Heart left ventricle (tissue), 16 donors: ENCODE data around the gene GRHL1. TPM values are rescaled to one million over a fixed set of nuclear protein-coding genes. Genes with fewer than 3 reads are reported as not detected.
A peak's percentile ranks its signal among the peaks of the same experiment; 100 is the strongest.

Experiments
- ATAC-seq, 4 donors: fragments of 200-7000 bp; cut with Tn5 transposase; one replicate each; pipeline ENCODE4 v1.9.1; 2020 to 2022; ENCODE audit warnings: moderate library complexity in 4 of 4, mild to moderate bottlenecking in 3 of 4, moderate number of reproducible peaks in 1 of 4
- DNase-seq, 5 donors: peaks; one replicate each; pipeline ENCODE4 v3.0.0-alpha.2; 2020
- H3K27ac ChIP-seq, 12 donors: fragments of 200-600 bp; sonication (generic) in 4 of 12; one replicate each; pipeline versions ENCODE4 v1.5.0 to v1.8.0; 2016 to 2022; ENCODE audit warnings: mild to moderate bottlenecking in 2 of 12
- H3K27me3 ChIP-seq, 9 donors: fragments of 200-600 bp; sonication (generic) in 2 of 9; one replicate each; pipeline versions ENCODE4 v1.5.1 to v1.8.0; 2016 to 2022; ENCODE audit warnings: mild to moderate bottlenecking in 3 of 9
- H3K36me3 ChIP-seq, 9 donors: fragments of 200-600 bp; sonication (generic) in 2 of 9; one replicate each; pipeline versions ENCODE4 v1.5.0 to v1.8.0; 2018 to 2022; ENCODE audit warnings: mild to moderate bottlenecking in 2 of 9
- H3K4me1 ChIP-seq, 12 donors: fragments of 200-600 bp; sonication (generic) in 4 of 12; one replicate each; pipeline versions ENCODE4 v1.5.0 to v1.8.0; 2016 to 2022; ENCODE audit warnings: mild to moderate bottlenecking in 3 of 12
- H3K4me3 ChIP-seq, 12 donors: fragments of 200-600 bp; sonication (generic) in 4 of 12; one replicate each; pipeline versions ENCODE4 v1.5.0 to v1.8.0; 2017 to 2022; ENCODE audit warnings: mild to moderate bottlenecking in 9 of 12, moderate library complexity in 4 of 12
- H3K9me3 ChIP-seq, 12 donors: fragments of 200-600 bp; sonication (generic) in 4 of 12; one replicate each; pipeline versions ENCODE4 v1.5.0 to v1.8.0; 2016 to 2022; ENCODE audit warnings: mild to moderate bottlenecking in 1 of 12
- CTCF ChIP-seq, 12 donors: fragments of 200-600 bp; sonication (generic) in 4 of 12; IDR thresholded peaks; one replicate each; pipeline versions ENCODE4 v1.5.0 to v1.8.0; 2018 to 2022; ENCODE audit warnings: antibody characterized with exemption in 12 of 12, mild to moderate bottlenecking in 5 of 12
- POLR2A ChIP-seq, 2 donors: fragments of 450-650 bp; IDR thresholded peaks; one replicate each; pipeline ENCODE4 v1.6.1; 2017; ENCODE audit warnings: antibody characterized with exemption in 2 of 2, mild to moderate bottlenecking in 2 of 2, moderate library complexity in 2 of 2
- WGBS, 4 donors: extraction: QIAGEN DNeasy Blood & Tissue Kit in 2 of 4; methylation state at CpG; one replicate each; pipeline versions ENCODE4 v1.1.5 to v1.1.7; 2013 to 2018; 5-methylcytosine and 5-hydroxymethylcytosine counted together
- intact Hi-C, 10 donors: fragments of 100-400 bp; cut with DNase I; formaldehyde crosslinking; loops; one replicate each; pipeline versions ENCODE4 v1.11.1 to v1.14.2; 2022
- polyA plus RNA-seq, 2 donors: library from polyadenylated mRNA; stranded (reverse); fragments of 200-250 nt; gene quantifications; one replicate each; pipeline ENCODE4 v1.2.3, GENCODE V29; 2013
- total RNA-seq, 9 donors: library from RNA; depleted of rRNA in 2 of 9; stranded (reverse); fragments of >200 nt in 2 of 9; fragmentation: NEBNext Ultra II Directional in 3 of 9; extraction: Animal tissue kit (Norgen Biotek cat#: 25700) in 3 of 9; gene quantifications; one replicate each; pipeline versions ENCODE4 v1.1.0 to v1.2.4, GENCODE V29; 2016 to 2023
- donor health status: ischemic (EF 13 %, LVEDD 7.1; RV severe dilation, severe dysfunction).
- donor health status: healthy with polysubstance abuse.
- donor health status: DM: no; HTN: yes; CAD: no.
- donor health status: DM: no; HTN: no; CAD: no.
- donor health status: ischemic (EF 25% LVEDD 6.9; RV normal size, moderate dysfunction).
- donor health status: ischemic (EF 25% LVEDD 5.7; RV mildly dilated, moderate dysfunction).
- donor health status: healthy.
- donor health status: DM: yes; HTN: yes; CAD: no.
- donor health status: ischemic (EF 35%, LVEDD 5.7; RV mildly dilated, moderate dysfunction).
- donor health status: nonischemic (EF 11% LVEDD 7.7; RV severe dilation, severe dysfunction).
- donor health status: DM: yes; HTN: yes; CAD: no.
- donor health status: PGD.
- donor health status: ischemic (EF 29% LVEDD 5.4; RV normal size, mild dysfunction).
- donor health status: nonischemic (EF 23%, LVEDD 6.1; RV moderate dilation, normal function).

The GRHL1 gene
- total and polyA plus RNA-seq, 11 donors: 0.50 to 2.8 (median 1.0) TPM

GRCh38 chr2:10003206-10004125, 52.0 kb downstream of the GRHL1 start:
- H3K4me1 ChIP-seq: peaks cover 0 to 33% (median 19%) of the 10 kb centered on the region in 12 donors
- ATAC-seq: no peak
- DNase-seq: no peak
- H3K4me3 ChIP-seq: no peak overlapping the region
- no peaks in the 10 kb centered on the region for H3K9me3 ChIP-seq
- 91 to 95% (median 93%) methylated on average over 20 of the region's 20 CpGs for WGBS, 4 donors
- no peaks in the 10 kb centered on the region for H3K36me3 ChIP-seq
- H3K27me3 ChIP-seq: no peaks in the 10 kb centered on the region
- H3K27ac ChIP-seq: peak overlapping the region in 1 of 12 donors; percentile 51
- no peak for TF ChIP-seq CTCF (IDR thresholded peaks at IDR 0.05)
- TF ChIP-seq POLR2A (IDR thresholded peaks at IDR 0.05): no peak
- intact Hi-C loops: no loop called here

- DNase-seq: no peak
- Histone ChIP-seq H3K27ac (peak overlapping the region in 2 of 12 donors; percentile 14 to 51), H3K9me3 (no peaks in the 10 kb centered on the region), H3K4me1 (peaks cover 2 to 41% (median 26%) of the 10 kb centered on the region in 12 donors), H3K4me3 (no peak overlapping the region), H3K27me3 (no peaks in the 10 kb centered on the region), H3K36me3 (no peaks in the 10 kb centered on the region)
- TF ChIP-seq CTCF (IDR thresholded peaks at IDR 0.05) (no peak), POLR2A (IDR thresholded peaks at IDR 0.05) (no peak)
- intact Hi-C loops: no loop called here
- WGBS, 4 donors: 85 to 95% (median 93%) methylated on average over 5 of the region's 5 CpGs
- no peak for ATAC-seq
Observed at GRCh38 chr2:10004401-10004800, 52.9 kb downstream of the GRHL1 start.

GRCh38 chr2:10004836-10005235, 53.3 kb downstream of the GRHL1 start:
- TF ChIP-seq POLR2A (IDR thresholded peaks at IDR 0.05) (no peak), CTCF (IDR thresholded peaks at IDR 0.05) (no peak)
- Histone ChIP-seq H3K4me1 (peaks cover 6 to 46% (median 31%) of the 10 kb centered on the region in 12 donors), H3K4me3 (no peak overlapping the region), H3K9me3 (no peaks in the 10 kb centered on the region), H3K36me3 (no peaks in the 10 kb centered on the region), H3K27me3 (no peaks in the 10 kb centered on the region), H3K27ac (peak overlapping the region in 2 of 12 donors; percentile 14 to 51)
- ATAC-seq (no peak), DNase-seq (no peak)
- intact Hi-C loops: loop anchor here in 2 of 10 donors (5.0 kb wide), 1 partner anchor 37 kb away; the partner anchor contains the start of gene KLF11 (in 2 of the 2)
- WGBS, 4 donors: 57 to 85% (median 73%) methylated on average over 3 of the region's 3 CpGs

GRCh38 chr2:10005461-10006235, 54.2 kb downstream of the GRHL1 start:
- no peaks in the 10 kb centered on the region for H3K27me3 ChIP-seq
- 96 to 98% (median 97%) methylated on average over 17 of the region's 17 CpGs for WGBS, 4 donors
- DNase-seq (no peak), ATAC-seq (no peak)
- TF ChIP-seq CTCF (IDR thresholded peaks at IDR 0.05) (no peak), POLR2A (IDR thresholded peaks at IDR 0.05) (no peak)
- peak overlapping the region in 3 of 12 donors; percentile 78 to 89 (median 79) for H3K27ac ChIP-seq
- H3K9me3 ChIP-seq: no peaks in the 10 kb centered on the region
- intact Hi-C loops: loop anchor here in 2 of 10 donors (5.0 kb wide), 1 partner anchor 37 kb away; the partner anchor contains the start of gene KLF11 (in 2 of the 2)
- H3K4me1 ChIP-seq: peaks cover 6 to 51% (median 36%) of the 10 kb centered on the region in 12 donors
- no peak overlapping the region for H3K4me3 ChIP-seq
- H3K36me3 ChIP-seq: no peaks in the 10 kb centered on the region
